Measurements from ENCODE around the gene PRR23B.

GRCh38 chr3:138984816-138985215 is 35.9 kb downstream of the PRR23B start:
- TF ChIP-seq, protein P1, sequence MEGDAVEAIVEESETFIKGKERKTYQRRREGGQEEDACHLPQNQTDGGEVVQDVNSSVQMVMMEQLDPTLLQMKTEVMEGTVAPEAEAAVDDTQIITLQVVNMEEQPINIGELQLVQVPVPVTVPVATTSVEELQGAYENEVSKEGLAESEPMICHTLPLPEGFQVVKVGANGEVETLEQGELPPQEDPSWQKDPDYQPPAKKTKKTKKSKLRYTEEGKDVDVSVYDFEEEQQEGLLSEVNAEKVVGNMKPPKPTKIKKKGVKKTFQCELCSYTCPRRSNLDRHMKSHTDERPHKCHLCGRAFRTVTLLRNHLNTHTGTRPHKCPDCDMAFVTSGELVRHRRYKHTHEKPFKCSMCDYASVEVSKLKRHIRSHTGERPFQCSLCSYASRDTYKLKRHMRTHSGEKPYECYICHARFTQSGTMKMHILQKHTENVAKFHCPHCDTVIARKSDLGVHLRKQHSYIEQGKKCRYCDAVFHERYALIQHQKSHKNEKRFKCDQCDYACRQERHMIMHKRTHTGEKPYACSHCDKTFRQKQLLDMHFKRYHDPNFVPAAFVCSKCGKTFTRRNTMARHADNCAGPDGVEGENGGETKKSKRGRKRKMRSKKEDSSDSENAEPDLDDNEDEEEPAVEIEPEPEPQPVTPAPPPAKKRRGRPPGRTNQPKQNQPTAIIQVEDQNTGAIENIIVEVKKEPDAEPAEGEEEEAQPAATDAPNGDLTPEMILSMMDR (IDR thresholded peaks at IDR 0.05): no peak
- TF ChIP-seq POLR2A (IDR thresholded peaks at IDR 0.05): no peak
